Activated CD4-positive, CD25-positive, alpha-beta regulatory T cell treated with anti-CD3 and anti-CD28 coated beads, Interleukin-2, amount 50 U/mL, for 72 hours (primary cell): ENCODE data around the gene MCUR1.
"Not testable (repeated sequence)": the region's sequence is repeated elsewhere in the genome, so short reads cannot be mapped to it uniquely, and the experiment has no call there.

Experiments
- DNase-seq: peaks from one replicate; pipeline ENCODE4 v3.0.0; 2021

Gene MCUR1

DNA sequence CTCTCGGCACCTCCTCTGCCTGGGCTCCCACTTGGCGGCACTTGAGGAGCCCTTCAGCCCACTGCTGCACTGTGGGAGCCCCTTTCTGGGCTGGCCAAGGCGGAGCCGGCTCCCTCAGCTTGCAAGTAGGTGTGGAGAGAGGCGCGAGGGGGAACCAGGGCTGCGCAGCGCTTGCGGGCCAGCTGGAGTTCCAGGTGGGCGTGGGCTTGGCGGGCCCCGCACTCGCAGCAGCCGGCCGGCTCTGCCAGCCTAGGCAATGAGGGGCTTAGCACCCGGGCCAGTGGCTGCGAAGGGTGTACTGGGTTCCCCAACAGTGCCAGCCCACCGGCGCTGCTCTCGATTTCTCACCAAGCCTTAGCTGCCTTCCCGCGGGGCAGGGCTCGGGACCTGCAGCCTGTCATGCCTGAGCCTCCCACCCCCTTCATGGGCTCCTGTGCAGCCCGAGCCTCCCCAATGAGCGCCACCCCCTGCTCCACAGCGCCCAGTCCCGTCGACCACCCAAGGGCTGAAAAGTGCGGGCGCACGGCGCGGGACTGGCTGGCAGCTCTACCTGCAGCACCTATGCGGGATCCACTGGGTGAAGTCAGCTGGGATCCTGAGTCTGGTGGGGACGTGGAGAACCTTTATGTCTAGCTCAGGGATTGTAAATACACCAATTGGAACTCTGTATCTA is 41.9 kb downstream of the MCUR1 start:
- not testable (repeated sequence) for DNase-seq

DNA sequence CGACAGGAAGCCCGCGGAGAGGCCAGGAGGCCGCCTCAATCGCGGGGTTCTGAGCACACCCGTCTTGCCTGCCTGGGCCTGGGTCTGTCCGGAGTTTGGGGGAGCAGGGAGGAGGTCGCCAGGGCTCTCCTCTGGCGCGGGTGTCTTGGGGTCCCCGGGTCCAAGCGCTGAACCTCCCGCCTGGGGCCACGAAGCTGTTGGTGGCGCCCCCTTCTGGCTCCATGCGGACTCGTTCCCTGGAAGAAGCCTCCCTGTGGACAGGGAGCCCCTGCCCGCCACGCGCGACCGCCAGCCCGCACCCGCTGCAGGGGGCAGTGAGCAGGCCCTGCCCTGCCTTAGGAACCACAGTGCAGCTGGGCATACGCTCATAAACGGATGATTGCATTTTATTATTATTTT is 44.7 kb downstream of the MCUR1 start:
- peak; percentile 45 for DNase-seq

DNA sequence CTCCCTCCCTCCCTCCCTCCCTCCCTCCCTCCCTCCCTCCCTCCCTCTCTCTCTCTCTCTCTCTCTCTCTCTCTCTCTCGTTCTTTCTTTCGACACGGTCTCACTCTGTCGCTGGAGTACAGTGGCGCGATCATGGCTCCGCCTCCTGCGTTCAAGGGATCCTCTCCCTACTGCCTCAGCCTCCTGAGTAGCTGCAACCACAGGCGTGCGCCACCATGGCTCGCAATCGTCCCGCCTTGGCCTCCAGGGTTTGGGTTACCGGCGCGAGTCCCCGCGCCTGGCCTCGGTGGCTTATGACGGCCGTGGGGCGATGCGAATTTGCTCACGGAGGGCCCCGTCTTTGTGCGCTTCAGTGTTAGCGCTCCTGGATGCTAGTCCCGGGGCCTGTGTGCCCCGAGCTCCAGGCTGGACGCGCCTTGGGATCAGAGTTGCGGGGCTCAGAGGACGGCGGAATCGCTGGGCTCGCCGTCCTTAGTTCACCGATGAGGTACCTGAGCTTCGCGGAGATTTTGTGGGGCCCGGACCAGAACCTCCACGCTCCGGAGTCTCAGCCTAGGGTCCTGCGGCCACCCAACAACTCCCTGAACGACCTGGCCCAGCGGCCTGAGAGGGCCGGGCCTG is 45.2 kb downstream of the MCUR1 start:
- no peak for DNase-seq

DNA sequence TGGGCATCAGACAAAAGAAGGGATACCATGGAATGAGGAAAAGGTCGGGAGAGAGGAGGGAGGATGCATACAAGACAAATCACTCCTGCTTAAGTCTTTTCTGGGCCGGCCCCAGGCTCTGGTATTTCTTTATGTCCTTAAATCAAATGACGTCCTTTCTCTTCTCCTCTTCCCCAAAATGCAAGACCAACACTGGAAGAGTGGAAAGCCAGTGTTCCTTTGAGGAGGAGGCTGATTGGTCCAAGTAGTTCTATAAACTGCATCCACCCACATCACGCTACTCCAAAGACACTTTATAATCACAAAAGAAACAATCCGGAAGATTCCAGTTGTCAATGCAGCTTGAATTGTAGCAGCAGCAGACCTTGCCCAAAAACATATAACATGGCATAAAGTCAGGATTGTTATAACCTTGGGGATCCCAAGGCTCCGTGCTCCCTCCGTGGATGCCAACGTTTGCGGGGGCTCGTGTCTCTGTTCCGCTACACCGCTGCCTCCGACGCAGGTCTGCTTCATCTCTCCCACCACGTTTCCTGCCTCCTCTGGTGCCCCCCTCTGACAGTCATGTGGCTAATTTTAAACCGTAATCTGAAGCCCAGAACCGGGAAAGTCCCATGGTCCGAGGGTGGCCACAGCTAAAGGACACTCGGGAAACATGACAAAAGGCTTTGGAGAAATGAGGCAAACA is 47.1 kb downstream of the MCUR1 start:
- DNase-seq, result no peak

DNA sequence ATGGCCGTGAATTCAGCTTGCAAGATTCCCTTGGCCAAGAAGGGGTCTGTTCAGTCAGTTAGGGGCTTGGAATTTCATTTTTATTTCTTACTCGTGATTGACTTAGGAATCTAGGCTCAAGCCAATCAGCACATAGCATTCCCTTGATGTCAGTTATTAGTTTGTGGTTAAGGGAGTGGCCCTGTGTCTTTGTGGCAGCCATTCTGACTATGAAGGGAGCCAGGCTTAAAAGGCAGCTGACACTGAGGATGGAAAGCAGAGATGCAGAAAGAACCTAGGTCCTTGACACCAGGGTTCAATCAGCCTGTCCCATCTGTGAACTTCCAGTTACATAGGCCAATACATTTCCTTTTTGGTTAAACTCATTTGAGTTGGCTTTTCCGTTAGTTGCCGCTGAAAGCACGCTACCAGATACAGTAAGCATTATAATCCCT is 48.1 kb downstream of the MCUR1 start:
- no peak for DNase-seq

DNA sequence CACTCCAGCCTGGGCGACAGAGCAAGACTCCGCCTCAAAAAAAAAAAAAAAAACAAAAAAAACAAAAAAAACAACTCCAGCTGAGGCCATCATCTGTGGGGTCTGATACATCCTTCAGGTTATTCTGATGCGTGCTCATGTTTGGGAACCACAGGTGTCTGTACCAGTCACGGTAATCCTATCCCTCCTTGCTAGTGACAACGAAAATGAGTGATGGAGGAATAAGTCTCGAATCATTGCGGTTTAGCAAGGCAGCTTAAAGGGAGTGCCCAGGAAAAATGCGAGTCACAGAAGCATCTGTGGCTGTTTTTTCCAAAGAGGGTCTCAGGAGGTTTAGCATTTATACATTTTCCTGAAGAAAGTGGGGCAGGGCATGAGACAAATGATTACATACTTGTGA is 48.8 kb downstream of the MCUR1 start:
- no peak for DNase-seq

DNA sequence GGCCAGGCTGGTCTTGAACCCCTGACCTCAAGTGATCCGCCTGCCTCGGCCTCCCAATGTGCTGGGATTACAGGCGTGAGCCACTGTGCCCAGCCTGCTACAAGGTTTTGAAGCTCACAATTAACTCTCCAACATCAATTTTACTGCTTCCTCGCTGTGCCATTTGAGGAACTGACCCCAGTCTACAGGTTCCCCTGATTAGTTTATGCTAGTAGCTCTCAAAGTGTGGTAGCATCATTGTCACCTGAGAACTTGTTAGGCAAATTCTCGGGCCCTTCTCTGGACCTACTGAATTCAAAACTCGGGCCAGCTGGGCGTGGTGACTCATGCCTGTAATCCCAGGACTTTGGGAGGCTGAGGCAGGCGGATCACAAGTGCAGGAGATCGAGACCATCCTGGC is 49.4 kb downstream of the MCUR1 start:
- DNase-seq, result no peak

DNA sequence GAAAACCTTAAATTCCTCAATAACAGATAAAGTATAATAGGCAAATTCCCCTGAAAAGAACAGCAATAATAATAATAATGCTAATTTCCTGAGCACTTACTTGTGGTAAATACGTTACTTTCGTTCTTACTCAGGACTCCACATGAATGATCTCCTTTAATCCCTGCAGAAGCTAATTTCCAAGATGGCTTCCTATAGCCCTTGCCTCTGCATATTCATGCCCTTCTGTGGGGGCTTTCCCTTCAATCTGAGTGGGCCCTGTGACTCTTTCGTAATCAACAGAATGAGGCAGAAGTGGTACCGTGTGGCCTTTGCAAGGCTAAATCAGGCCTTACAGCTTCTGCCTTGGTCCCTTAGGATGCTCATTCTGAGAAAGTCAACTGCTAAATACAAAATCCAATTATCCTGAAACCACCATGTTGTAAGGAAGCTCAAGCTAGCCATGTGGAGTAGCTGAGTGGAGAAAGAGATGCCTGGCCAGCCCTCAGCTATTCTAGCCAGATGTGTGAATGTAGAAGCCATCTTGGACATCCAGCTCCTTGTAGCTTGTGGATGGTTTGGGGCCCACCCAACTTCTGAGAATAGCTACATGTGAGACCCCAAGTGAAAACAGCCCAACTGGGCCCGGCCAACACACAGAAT is 50.5 kb downstream of the MCUR1 start:
- no peak for DNase-seq

DNA sequence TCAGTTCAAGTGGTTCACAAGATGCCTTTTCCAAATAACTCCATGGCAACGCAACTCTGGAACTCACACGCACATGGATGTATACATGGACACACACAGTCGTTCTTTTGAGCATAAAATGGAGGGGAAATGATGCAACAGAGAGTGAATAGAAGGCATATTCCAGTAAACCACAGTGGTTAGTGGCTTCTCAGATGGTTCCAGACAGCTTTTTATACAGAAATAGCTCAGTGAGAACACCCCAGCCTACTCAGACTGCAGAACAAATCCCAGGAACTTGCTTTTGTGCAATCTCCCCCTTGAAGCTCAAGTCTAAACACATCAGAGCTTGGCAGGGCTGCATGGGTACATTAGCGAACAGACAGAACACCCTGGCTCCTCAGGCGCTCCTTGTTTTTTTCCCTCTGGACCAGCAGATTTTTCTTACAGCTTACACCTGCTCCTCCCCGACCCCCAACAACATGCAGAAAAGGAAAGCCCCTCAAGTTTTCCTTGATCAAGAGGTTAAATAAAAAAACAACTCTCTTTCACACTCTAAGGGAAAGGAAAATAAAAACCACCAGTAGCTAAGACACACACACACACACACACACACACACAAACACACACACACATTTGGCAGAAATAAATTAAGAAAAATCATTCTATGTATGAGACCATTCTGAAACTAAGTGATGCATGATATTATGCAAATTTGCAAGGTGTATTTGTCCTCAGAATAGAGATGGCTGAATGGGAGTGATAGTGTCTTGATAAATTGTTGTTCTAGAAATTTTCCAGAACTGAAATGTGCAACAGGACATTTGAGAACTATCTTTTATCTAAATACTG is 51.5 kb downstream of the MCUR1 start:
- DNase-seq, result no peak

DNA sequence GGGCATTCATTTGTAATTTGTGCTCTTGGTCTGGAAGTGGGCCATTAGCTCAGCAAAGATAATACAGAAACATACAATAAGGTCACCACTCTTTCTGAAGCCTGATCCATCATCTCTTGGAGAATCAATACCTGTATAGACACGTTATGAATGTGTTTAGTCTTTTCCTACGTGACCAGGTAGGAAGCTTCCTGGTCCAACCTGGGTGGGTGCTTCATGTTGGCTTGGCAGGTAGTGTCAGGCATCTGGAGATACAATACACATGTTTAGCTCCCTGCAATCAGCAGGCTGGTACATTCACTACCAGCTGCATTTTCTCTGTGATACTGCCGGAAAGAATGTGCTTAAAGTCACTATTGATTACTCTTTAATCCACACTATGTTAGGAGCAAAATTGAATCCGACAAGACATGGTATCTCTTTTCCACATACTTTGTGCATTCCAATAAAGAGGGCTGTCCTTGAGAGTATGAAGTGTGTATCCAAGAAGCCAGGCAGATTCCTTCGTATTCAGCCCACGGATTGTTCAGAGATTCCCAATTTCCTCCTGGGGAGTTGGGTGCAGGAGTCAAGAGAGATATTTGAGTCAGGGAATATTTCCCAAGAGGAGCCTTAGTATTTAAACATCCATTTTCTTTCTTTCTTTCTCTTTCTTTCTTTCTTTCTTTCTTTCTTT is 52.9 kb downstream of the MCUR1 start:
- DNase-seq, result no peak

DNA sequence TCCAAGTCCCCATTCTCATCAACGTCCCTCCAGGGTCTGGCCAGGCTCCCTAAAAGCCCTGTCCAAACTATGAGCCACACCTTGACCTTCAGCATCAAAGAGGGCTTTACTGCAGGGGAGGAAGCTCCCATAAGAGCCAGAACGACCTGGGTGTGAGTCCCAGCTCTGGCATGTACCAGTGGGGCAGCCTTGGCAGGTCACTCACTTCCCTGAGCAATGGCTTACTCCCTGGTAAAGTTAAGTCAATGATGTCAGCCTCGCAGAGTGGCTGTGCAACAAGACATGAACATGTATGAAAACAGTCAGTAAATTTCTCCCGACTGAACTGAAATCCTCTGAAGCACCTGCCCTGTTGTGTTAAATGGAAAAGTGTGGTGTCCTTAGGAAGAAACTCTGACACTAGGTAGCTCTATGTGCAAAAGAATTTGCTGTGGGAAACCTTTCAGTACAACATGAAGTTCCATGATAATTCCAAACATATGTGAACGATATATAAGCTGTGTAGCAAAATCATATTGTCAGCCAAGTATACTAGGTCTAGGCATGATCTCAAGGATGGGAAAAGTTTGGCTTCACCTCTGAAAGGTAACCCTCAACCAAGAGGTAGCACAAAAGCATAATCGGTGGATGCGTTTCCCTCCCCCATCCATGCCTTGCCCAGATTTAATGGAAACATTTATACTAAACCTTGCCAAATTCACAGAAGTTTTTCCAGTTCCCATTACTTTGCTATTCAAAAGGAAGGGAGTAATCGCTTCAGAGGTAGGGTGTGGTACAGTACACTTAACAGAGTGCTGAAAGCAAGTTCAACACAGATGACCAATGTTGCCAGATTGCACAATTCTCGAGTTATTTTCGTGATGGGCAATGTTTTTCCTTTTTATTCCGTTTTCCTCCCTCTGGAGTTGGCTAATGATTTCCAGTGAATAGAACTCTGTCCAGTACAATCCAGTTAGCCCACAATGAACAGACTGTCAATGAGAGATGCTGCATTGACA is 53.8 kb downstream of the MCUR1 start:
- DNase-seq, result no peak

DNA sequence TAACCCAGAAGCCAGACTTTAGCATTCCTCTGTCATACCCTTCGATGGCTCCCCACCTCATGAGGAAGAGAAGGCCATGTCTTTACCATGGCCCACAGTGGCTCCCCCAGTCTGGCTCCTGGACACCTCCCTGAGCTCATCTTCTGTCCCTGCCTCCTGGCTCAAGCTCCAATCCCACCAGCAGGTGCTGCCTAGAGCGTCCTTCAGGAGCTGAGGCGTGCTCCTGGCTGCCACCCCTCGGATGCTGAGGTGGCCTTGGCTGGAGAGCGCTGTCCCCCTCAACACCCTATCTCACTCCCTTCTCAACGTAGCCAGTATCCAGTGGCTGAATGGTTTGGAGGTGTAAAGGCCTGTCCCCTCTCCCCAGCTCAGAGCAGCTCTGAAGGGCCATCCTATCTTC is 55.3 kb downstream of the MCUR1 start:
- DNase-seq, result no peak

DNA sequence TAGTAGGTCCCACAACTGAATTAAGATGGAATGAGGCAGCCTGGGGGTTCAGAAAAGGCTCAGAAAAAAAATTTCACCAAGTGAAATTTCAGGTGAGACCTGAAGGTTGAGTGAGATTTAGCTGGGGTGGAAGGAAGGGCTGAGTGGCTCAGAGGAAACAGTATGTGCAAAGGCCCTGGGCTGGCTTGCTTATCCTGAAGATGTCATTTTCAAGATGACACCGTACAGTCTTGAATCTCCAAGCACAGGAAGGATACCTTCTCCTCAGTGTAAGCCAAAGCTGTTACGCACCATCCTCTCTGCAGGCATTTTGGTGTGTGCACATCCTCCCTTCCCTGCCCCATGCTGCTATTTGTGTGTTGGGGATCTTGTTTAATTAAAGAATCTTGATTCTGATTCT is 59.7 kb downstream of the MCUR1 start:
- no peak for DNase-seq

DNA sequence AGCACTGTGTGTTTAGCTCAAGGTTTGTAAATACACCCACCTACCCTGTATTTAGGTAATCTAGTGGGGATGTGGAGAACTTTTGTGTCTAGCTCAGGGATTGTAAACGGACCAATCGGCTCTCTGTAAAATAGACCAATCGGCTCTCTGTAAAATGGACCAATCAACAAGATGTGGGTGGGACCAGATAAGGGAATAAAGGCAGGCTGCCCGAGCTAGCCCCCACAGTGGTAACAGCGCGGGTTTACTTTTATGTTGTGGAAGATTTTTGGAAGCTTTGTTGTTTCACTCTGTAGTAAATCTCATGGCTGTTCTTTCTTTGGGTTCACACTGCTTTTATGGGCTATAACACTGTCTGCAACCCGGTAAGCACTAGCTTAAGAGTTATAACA is 70.6 kb downstream of the MCUR1 start:
- DNase-seq, result no peak

DNA sequence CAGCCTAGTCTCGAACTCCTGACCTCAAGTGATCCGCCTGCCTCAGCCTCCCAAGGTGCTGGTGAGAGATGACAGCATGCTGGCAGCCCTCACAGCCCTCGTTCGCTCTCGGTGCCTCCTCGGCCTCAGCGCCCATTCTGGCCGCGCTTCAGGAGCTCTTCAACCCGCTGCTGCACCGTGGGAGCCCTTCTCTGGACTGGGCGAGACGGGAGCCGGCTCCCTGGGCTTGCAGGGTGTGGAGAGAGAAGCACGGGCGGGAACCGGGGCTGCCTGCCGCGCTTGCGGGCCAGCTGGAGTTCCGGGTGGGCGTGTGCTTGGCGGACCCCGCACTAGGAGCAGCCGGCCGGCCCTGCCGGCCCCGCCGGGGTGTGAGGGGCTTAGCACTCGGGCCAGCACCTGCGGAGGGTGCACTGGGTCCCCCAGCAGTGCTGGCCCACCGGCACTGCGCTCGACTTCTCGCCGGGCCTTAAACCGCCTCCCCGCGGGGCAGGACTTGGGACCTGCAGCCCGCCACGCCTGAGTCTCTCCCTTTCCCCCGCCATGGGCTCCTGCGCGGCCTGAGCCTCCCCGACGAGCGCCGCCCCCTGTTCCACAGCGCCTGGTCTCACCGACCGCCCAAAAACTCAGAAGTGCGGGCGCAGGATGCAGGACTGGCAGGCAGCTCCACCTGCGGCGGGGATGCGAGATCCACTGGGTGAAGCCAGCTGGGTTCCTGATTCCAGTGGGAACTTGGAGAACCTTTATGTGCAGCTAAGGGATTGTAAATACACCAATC is 71.2 kb downstream of the MCUR1 start:
- no peak for DNase-seq

DNA sequence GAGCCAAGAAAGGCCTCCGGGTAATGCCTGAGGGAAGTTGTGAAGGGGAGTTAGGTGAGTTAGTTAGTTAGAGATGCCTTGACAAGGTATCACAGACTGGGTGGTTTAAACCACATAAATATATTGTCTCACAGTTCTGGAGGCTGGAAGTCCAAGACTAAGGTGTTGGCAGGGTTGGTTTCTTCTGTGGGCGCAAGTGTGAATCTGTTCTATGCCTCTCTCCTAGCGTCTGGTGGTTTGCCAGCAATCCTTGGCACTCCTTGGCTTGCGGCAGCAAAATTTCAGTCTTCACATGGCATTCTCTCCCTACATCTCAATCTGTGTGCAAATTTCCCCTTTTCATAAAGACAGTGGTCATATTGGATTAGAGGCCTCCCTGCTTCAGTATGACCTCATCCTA is 73.0 kb downstream of the MCUR1 start:
- no peak for DNase-seq
